ENCODE measurements around the gene CEACAM20.
"Not testable (repeated sequence)": the region's sequence is repeated elsewhere in the genome, so short reads cannot be mapped to it uniquely, and the experiment has no call there.

The CEACAM20 gene

GRCh38 chr19:44570603-44570983, 41.1 kb upstream of the CEACAM20 start:
- Histone ChIP-seq H3K9me3 (ENCODE audit: control insufficient read depth, insufficient read depth, low read depth, low read length) (no peaks in the 10 kb centered on the region), H3K4me3 (ENCODE audit: low read depth, low read length) (no peak overlapping the region), H3K27me3 (ENCODE audit: control insufficient read depth, insufficient read depth, low read length) (no peaks in the 10 kb centered on the region), H3K27ac (ENCODE audit: low read depth, low read length) (no peak overlapping the region), H3K9ac (ENCODE audit: low read length) (no peak overlapping the region), H3K36me3 (ENCODE audit: control insufficient read depth, insufficient read depth, low read length) (no peaks in the 10 kb centered on the region), H3K4me1 (ENCODE audit: control insufficient read depth, insufficient read depth, low read length) (peaks cover 22% of the 10 kb centered on the region; the same call in 1 of the 2 replicates)

GRCh38 chr19:44567745-44568144, 38.3 kb upstream of the CEACAM20 start:
- Histone ChIP-seq H3K36me3 (ENCODE audit: control insufficient read depth, insufficient read depth, low read length) (no peaks in the 10 kb centered on the region), H3K4me1 (ENCODE audit: control insufficient read depth, insufficient read depth, low read length) (peaks cover 9% of the 10 kb centered on the region; the same call in 1 of the 2 replicates), H3K4me3 (ENCODE audit: low read depth, low read length) (no peak overlapping the region), H3K9me3 (ENCODE audit: control insufficient read depth, insufficient read depth, low read depth, low read length) (no peaks in the 10 kb centered on the region), H3K27ac (ENCODE audit: low read depth, low read length) (no peak overlapping the region), H3K27me3 (ENCODE audit: control insufficient read depth, insufficient read depth, low read length) (no peaks in the 10 kb centered on the region), H3K9ac (ENCODE audit: low read length) (no peak overlapping the region)

- no peaks in the 10 kb centered on the region for H3K36me3 ChIP-seq (ENCODE audit: control insufficient read depth, insufficient read depth, low read length)
- no peaks in the 10 kb centered on the region for H3K9me3 ChIP-seq (ENCODE audit: control insufficient read depth, insufficient read depth, low read depth, low read length)
- H3K4me3 ChIP-seq (ENCODE audit: low read depth, low read length): no peak overlapping the region
- H3K4me1 ChIP-seq (ENCODE audit: control insufficient read depth, insufficient read depth, low read length): peaks cover 9% of the 10 kb centered on the region; the same call in 1 of the 2 replicates
- H3K27me3 ChIP-seq (ENCODE audit: control insufficient read depth, insufficient read depth, low read length): no peaks in the 10 kb centered on the region
- H3K27ac ChIP-seq (ENCODE audit: low read depth, low read length): no peak overlapping the region
- H3K9ac ChIP-seq (ENCODE audit: low read length): no peak overlapping the region
These were observed 37.5 kb upstream of the CEACAM20 start for GRCh38 chr19:44566984-44567383.

GRCh38 chr19:44563086-44563655, 33.7 kb upstream of the CEACAM20 start:
- H3K4me1 ChIP-seq (ENCODE audit: control insufficient read depth, insufficient read depth, low read length); H3K9ac ChIP-seq (ENCODE audit: low read length); H3K27ac ChIP-seq (ENCODE audit: low read depth, low read length): not testable (repeated sequence)

GRCh38 chr19:44557933-44558332, 28.5 kb upstream of the CEACAM20 start:
- Histone ChIP-seq H3K27ac (ENCODE audit: low read depth, low read length) (no peak overlapping the region), H3K9ac (ENCODE audit: low read length) (no peak overlapping the region), H3K9me3 (ENCODE audit: control insufficient read depth, insufficient read depth, low read depth, low read length) (no peaks in the 10 kb centered on the region), H3K4me1 (ENCODE audit: control insufficient read depth, insufficient read depth, low read length) (no peaks in the 10 kb centered on the region), H3K4me3 (ENCODE audit: low read depth, low read length) (no peak overlapping the region), H3K36me3 (ENCODE audit: control insufficient read depth, insufficient read depth, low read length) (no peaks in the 10 kb centered on the region), H3K27me3 (ENCODE audit: control insufficient read depth, insufficient read depth, low read length) (no peaks in the 10 kb centered on the region)

More at GRCh38 chr19:44563086-44563655, 33.7 kb upstream of the CEACAM20 start:
- not testable (repeated sequence) for H3K27me3 ChIP-seq (ENCODE audit: control insufficient read depth, insufficient read depth, low read length); H3K36me3 ChIP-seq (ENCODE audit: control insufficient read depth, insufficient read depth, low read length); H3K9me3 ChIP-seq (ENCODE audit: control insufficient read depth, insufficient read depth, low read depth, low read length); H3K4me3 ChIP-seq (ENCODE audit: low read depth, low read length)

GRCh38 chr19:44554641-44555246, 25.3 kb upstream of the CEACAM20 start:
- H3K4me3 ChIP-seq (ENCODE audit: low read depth, low read length): no peak overlapping the region
- H3K27ac ChIP-seq (ENCODE audit: low read depth, low read length): no peak overlapping the region
- no peaks in the 10 kb centered on the region for H3K27me3 ChIP-seq (ENCODE audit: control insufficient read depth, insufficient read depth, low read length)
- no peaks in the 10 kb centered on the region for H3K9me3 ChIP-seq (ENCODE audit: control insufficient read depth, insufficient read depth, low read depth, low read length)
- no peaks in the 10 kb centered on the region for H3K36me3 ChIP-seq (ENCODE audit: control insufficient read depth, insufficient read depth, low read length)
- no peaks in the 10 kb centered on the region for H3K4me1 ChIP-seq (ENCODE audit: control insufficient read depth, insufficient read depth, low read length)
- H3K9ac ChIP-seq (ENCODE audit: low read length): no peak overlapping the region

GRCh38 chr19:44553478-44554171, 24.1 kb upstream of the CEACAM20 start:
- H3K27ac ChIP-seq (ENCODE audit: low read depth, low read length): no peak overlapping the region
- no peak overlapping the region for H3K9ac ChIP-seq (ENCODE audit: low read length)

GRCh38 chr19:44552324-44552723, 22.8 kb upstream of the CEACAM20 start:
- no peaks in the 10 kb centered on the region for H3K36me3 ChIP-seq (ENCODE audit: control insufficient read depth, insufficient read depth, low read length)
- H3K9me3 ChIP-seq (ENCODE audit: control insufficient read depth, insufficient read depth, low read depth, low read length): no peaks in the 10 kb centered on the region
- no peaks in the 10 kb centered on the region for H3K4me1 ChIP-seq (ENCODE audit: control insufficient read depth, insufficient read depth, low read length)
- no peak overlapping the region for H3K27ac ChIP-seq (ENCODE audit: low read depth, low read length)
- H3K4me3 ChIP-seq (ENCODE audit: low read depth, low read length): no peak overlapping the region
- H3K9ac ChIP-seq (ENCODE audit: low read length): no peak overlapping the region
- no peaks in the 10 kb centered on the region for H3K27me3 ChIP-seq (ENCODE audit: control insufficient read depth, insufficient read depth, low read length)

More at GRCh38 chr19:44553478-44554171, 24.1 kb upstream of the CEACAM20 start:
- H3K4me3 ChIP-seq (ENCODE audit: low read depth, low read length): no peak overlapping the region
- H3K27me3 ChIP-seq (ENCODE audit: control insufficient read depth, insufficient read depth, low read length): no peaks in the 10 kb centered on the region
- H3K4me1 ChIP-seq (ENCODE audit: control insufficient read depth, insufficient read depth, low read length): no peaks in the 10 kb centered on the region
- H3K36me3 ChIP-seq (ENCODE audit: control insufficient read depth, insufficient read depth, low read length): no peaks in the 10 kb centered on the region
- no peaks in the 10 kb centered on the region for H3K9me3 ChIP-seq (ENCODE audit: control insufficient read depth, insufficient read depth, low read depth, low read length)

- Histone ChIP-seq H3K27me3 (ENCODE audit: control insufficient read depth, insufficient read depth, low read length) (peaks cover 3% of the 10 kb centered on the region; the same call in 1 of the 2 replicates), H3K27ac (ENCODE audit: low read depth, low read length) (no peak overlapping the region), H3K9ac (ENCODE audit: low read length) (no peak overlapping the region), H3K9me3 (ENCODE audit: control insufficient read depth, insufficient read depth, low read depth, low read length) (no peaks in the 10 kb centered on the region), H3K4me1 (ENCODE audit: control insufficient read depth, insufficient read depth, low read length) (no peaks in the 10 kb centered on the region), H3K4me3 (ENCODE audit: low read depth, low read length) (no peak overlapping the region), H3K36me3 (ENCODE audit: control insufficient read depth, insufficient read depth, low read length) (no peaks in the 10 kb centered on the region)
These were observed 22.4 kb upstream of the CEACAM20 start for GRCh38 chr19:44551850-44552249.

- H3K4me1 ChIP-seq (ENCODE audit: control insufficient read depth, insufficient read depth, low read length); H3K36me3 ChIP-seq (ENCODE audit: control insufficient read depth, insufficient read depth, low read length); H3K9me3 ChIP-seq (ENCODE audit: control insufficient read depth, insufficient read depth, low read depth, low read length); H3K27ac ChIP-seq (ENCODE audit: low read depth, low read length); H3K27me3 ChIP-seq (ENCODE audit: control insufficient read depth, insufficient read depth, low read length); H3K4me3 ChIP-seq (ENCODE audit: low read depth, low read length); H3K9ac ChIP-seq (ENCODE audit: low read length): not testable (repeated sequence)
These were observed 21.5 kb upstream of the CEACAM20 start for GRCh38 chr19:44550976-44551375.

- H3K9ac ChIP-seq (ENCODE audit: low read length): no peak overlapping the region
- H3K4me1 ChIP-seq (ENCODE audit: control insufficient read depth, insufficient read depth, low read length): no peaks in the 10 kb centered on the region
- no peak overlapping the region for H3K4me3 ChIP-seq (ENCODE audit: low read depth, low read length)
- no peak overlapping the region for H3K27ac ChIP-seq (ENCODE audit: low read depth, low read length)
- H3K27me3 ChIP-seq (ENCODE audit: control insufficient read depth, insufficient read depth, low read length): peaks cover 3% of the 10 kb centered on the region; the same call in 1 of the 2 replicates
- no peaks in the 10 kb centered on the region for H3K9me3 ChIP-seq (ENCODE audit: control insufficient read depth, insufficient read depth, low read depth, low read length)
- H3K36me3 ChIP-seq (ENCODE audit: control insufficient read depth, insufficient read depth, low read length): no peaks in the 10 kb centered on the region
These were observed 20.0 kb upstream of the CEACAM20 start for GRCh38 chr19:44549507-44549906.
